ENCODE measurements around the gene CEP164.

CEP164 gene

DNA sequence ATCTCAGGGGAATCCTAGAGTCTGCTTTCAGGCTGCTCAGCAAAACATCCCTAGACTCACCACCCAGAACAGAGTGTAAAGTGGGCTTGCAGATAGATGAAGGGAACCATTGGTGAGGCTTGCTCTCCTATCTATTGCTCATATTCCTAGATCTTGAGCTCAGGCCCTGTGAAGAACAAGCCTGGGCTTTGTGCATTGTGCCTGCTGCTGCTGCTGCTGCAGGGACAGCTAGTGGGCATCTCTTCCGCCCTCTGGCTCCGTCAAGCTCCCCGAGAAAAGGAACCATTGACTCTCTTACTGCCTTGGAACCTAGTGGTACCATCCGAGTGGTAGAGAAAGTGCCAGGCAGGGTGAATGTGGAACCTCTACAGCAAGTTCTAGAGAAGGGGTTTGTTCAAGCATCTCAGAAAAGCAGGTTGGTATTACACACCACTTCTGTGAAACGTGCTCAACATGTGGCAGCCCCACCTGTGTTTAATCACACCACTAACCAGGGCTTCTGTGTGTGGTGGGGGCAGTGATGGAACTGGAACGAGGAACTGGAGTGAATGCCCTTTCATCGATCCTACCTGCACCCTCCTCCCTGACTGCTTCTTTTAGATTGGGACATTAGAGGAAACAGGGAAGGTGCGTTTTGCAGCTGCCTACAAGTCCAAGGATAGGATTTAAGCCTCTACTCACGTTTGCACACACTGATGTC lies 32.1 kb upstream of the CEP164 start:
- Histone ChIP-seq H4K20me1 (ENCODE audit: control insufficient read depth, insufficient read depth, low read depth, low read length) (no peaks in the 10 kb centered on the region), H3K9me2 (replicated peaks; ENCODE audit: control insufficient read depth, low read length) (no peaks in the 10 kb centered on the region), H3K4me3 (ENCODE audit: low read length) (no peak overlapping the region), H3K27ac (ENCODE audit: low read depth, low read length) (no peak overlapping the region), H3K36me3 (ENCODE audit: control insufficient read depth, low read length) (no peaks in the 10 kb centered on the region), H3K9me3 (ENCODE audit: control insufficient read depth, insufficient read depth, low read length) (no peaks in the 10 kb centered on the region), H3K4me2 (ENCODE audit: low read length) (no peak overlapping the region), H3K4me1 (ENCODE audit: control insufficient read depth, low read length) (no peaks in the 10 kb centered on the region), H3F3A (ENCODE audit: control insufficient read depth, insufficient read depth) (no peaks in the 10 kb centered on the region), H3K27me3 (ENCODE audit: control insufficient read depth, low read length) (0 out of 2 replicates have a peak, but pooled peaks cover 2% of the 10 kb centered on the region), H3K79me2 (ENCODE audit: control insufficient read depth, low read length) (no peaks in the 10 kb centered on the region)
- TF ChIP-seq EZH2phosphoT487 (IDR thresholded peaks at IDR 0.05; ENCODE audit: borderline replicate concordance, low read length) = no peak

- 0 out of 2 replicates have a peak, but pooled peaks cover 6% of the 10 kb centered on the region for H3K27me3 ChIP-seq (ENCODE audit: control insufficient read depth, low read length)
- no peak overlapping the region for H3K4me3 ChIP-seq (ENCODE audit: low read length)
These were observed 30.8 kb upstream of the CEP164 start for GRCh38 chr11:117296881-117297280.

DNA sequence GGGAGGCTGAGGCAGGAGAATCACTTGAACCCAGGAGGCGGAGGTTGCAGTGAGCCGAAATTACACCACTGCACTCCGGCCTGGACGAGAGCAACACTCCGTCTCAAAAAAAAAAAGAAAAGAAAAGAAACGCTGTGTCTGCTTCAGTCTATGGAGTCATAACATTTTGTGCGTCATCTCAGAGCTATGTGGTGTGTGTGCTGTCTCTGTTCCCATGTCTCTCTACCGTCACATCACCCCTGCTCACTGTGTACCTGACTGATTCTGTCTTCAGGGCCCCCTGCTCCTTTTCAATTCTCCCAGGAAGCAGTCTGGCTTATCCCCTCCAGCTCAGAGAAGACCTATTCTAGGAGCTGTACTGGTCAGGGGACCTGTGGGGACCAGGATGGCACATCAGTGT lies 29.5 kb upstream of the CEP164 start:
- Histone ChIP-seq H3K9me2 (replicated peaks; ENCODE audit: control insufficient read depth, low read length) (no peaks in the 10 kb centered on the region), H3K4me1 (ENCODE audit: control insufficient read depth, low read length) (no peaks in the 10 kb centered on the region), H4K20me1 (ENCODE audit: control insufficient read depth, insufficient read depth, low read depth, low read length) (no peaks in the 10 kb centered on the region), H3K79me2 (ENCODE audit: control insufficient read depth, low read length) (no peaks in the 10 kb centered on the region), H3K27ac (ENCODE audit: low read depth, low read length) (no peak overlapping the region), H3K27me3 (ENCODE audit: control insufficient read depth, low read length) (0 out of 2 replicates have a peak, but pooled peaks cover 6% of the 10 kb centered on the region), H3K4me2 (ENCODE audit: low read length) (no peak overlapping the region), H3F3A (ENCODE audit: control insufficient read depth, insufficient read depth) (no peaks in the 10 kb centered on the region), H3K4me3 (ENCODE audit: low read length) (no peak overlapping the region), H3K9me3 (ENCODE audit: control insufficient read depth, insufficient read depth, low read length) (no peaks in the 10 kb centered on the region), H3K36me3 (ENCODE audit: control insufficient read depth, low read length) (no peaks in the 10 kb centered on the region)
- TF ChIP-seq, protein P1, sequence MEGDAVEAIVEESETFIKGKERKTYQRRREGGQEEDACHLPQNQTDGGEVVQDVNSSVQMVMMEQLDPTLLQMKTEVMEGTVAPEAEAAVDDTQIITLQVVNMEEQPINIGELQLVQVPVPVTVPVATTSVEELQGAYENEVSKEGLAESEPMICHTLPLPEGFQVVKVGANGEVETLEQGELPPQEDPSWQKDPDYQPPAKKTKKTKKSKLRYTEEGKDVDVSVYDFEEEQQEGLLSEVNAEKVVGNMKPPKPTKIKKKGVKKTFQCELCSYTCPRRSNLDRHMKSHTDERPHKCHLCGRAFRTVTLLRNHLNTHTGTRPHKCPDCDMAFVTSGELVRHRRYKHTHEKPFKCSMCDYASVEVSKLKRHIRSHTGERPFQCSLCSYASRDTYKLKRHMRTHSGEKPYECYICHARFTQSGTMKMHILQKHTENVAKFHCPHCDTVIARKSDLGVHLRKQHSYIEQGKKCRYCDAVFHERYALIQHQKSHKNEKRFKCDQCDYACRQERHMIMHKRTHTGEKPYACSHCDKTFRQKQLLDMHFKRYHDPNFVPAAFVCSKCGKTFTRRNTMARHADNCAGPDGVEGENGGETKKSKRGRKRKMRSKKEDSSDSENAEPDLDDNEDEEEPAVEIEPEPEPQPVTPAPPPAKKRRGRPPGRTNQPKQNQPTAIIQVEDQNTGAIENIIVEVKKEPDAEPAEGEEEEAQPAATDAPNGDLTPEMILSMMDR (IDR thresholded peaks at IDR 0.05; ENCODE audit: low read depth, low read length, poor library complexity, severe bottlenecking) = no peak
- no peak for TF ChIP-seq EZH2phosphoT487 (IDR thresholded peaks at IDR 0.05; ENCODE audit: borderline replicate concordance, low read length)

More at GRCh38 chr11:117296881-117297280, 30.8 kb upstream of the CEP164 start:
- H3K79me2 ChIP-seq (ENCODE audit: control insufficient read depth, low read length) = no peaks in the 10 kb centered on the region
- no peaks in the 10 kb centered on the region for H3K36me3 ChIP-seq (ENCODE audit: control insufficient read depth, low read length)
- TF ChIP-seq, protein P1 (IDR thresholded peaks at IDR 0.05; ENCODE audit: low read depth, low read length, poor library complexity, severe bottlenecking) = no peak
- no peak for TF ChIP-seq EZH2phosphoT487 (IDR thresholded peaks at IDR 0.05; ENCODE audit: borderline replicate concordance, low read length)
- H3K27ac ChIP-seq (ENCODE audit: low read depth, low read length) = no peak overlapping the region
- no peaks in the 10 kb centered on the region for H3F3A ChIP-seq (ENCODE audit: control insufficient read depth, insufficient read depth)
- H3K9me2 ChIP-seq (replicated peaks; ENCODE audit: control insufficient read depth, low read length) = no peaks in the 10 kb centered on the region
- H3K4me1 ChIP-seq (ENCODE audit: control insufficient read depth, low read length) = no peaks in the 10 kb centered on the region
- H3K4me2 ChIP-seq (ENCODE audit: low read length) = no peak overlapping the region
- no peaks in the 10 kb centered on the region for H3K9me3 ChIP-seq (ENCODE audit: control insufficient read depth, insufficient read depth, low read length)
- H4K20me1 ChIP-seq (ENCODE audit: control insufficient read depth, insufficient read depth, low read depth, low read length) = no peaks in the 10 kb centered on the region
